HepG2 (cell line): ENCODE results near the gene AHCTF1. TPM values are rescaled to one million over a fixed set of nuclear protein-coding genes. Genes with fewer than 3 reads are reported as not detected.

Experiments
- GPN1 ChIP-seq: sonication (generic); formaldehyde crosslinking; IDR thresholded peaks from 2 replicates; pipeline ENCODE4 v1.5.1; 2020; ENCODE audit warnings: missing genetic modification reagents, borderline replicate concordance
- HDAC1 ChIP-seq: sonication (generic); formaldehyde crosslinking; IDR thresholded peaks from 2 replicates; pipeline ENCODE4 v1.5.1; 2020; ENCODE audit warnings: mild to moderate bottlenecking, missing genetic modification reagents
- HMG20A ChIP-seq: IDR thresholded peaks from 2 replicates; pipeline ENCODE4 v1.6.1; 2016; ENCODE audit warnings: borderline replicate concordance
- JARID2 ChIP-seq: sonication (generic); formaldehyde crosslinking; IDR thresholded peaks from 2 replicates; pipeline ENCODE4 v1.8.1; 2023; ENCODE audit warnings: missing genetic modification reagents, inconsistent platforms; ENCODE audit not compliant: insufficient replicate concordance
- NCOR1 ChIP-seq: fragments of 200-600 bp; sonication (generic); IDR thresholded peaks from 2 replicates; pipeline ENCODE4 v1.7.0; 2017; ENCODE audit warnings: antibody characterized with exemption, low read length, borderline replicate concordance
- PAF1 ChIP-seq: IDR thresholded peaks from 2 replicates; pipeline ENCODE4 v1.6.1; 2016; ENCODE audit warnings: missing genetic modification reagents, missing compliant biosample characterization
- ZNF138 ChIP-seq: sonication (generic); formaldehyde crosslinking; IDR thresholded peaks from 2 replicates; pipeline ENCODE4 v1.5.0; 2020; ENCODE audit warnings: mild to moderate bottlenecking, low read depth, missing genetic modification reagents
- ZNF24 ChIP-seq: fragments of 450-650 bp; IDR thresholded peaks from 2 replicates; pipeline ENCODE4 v1.6.1; 2017; ENCODE audit warnings: antibody characterized with exemption, mild to moderate bottlenecking
- ZNF331 ChIP-seq: sonication (generic); formaldehyde crosslinking; IDR thresholded peaks from 2 replicates; pipeline ENCODE4 v1.4.0; 2020; ENCODE audit warnings: missing genetic modification reagents
- ZNF878 ChIP-seq: sonication (generic); formaldehyde crosslinking; IDR thresholded peaks from 2 replicates; pipeline ENCODE4 v1.8.1; 2023; ENCODE audit warnings: mild to moderate bottlenecking, missing genetic modification reagents, moderate library complexity
- polyA plus RNA-seq, 8 experiments: library from polyadenylated mRNA; depleted of rRNA in 3 of 8; stranded (reverse) in 7 of 8; unstranded in 1 of 8; fragments of >200 nt; fragmentation: Illumina TruSeq in 4 of 8; extraction: Trizol in 4 of 8; gene quantifications; 2 replicates each; pipeline versions ENCODE4 v1.2.1 to v1.2.3, GENCODE V29; 2011 to 2016; ENCODE audit warnings: low read depth in 4 of 8, missing spikeins in 1 of 8, mixed read lengths in 1 of 8; ENCODE audit not compliant: insufficient read depth in 1 of 8
- total RNA-seq, 5 experiments: library from RNA; depleted of rRNA; stranded (reverse); fragments of >200 nt; fragmentation: Illumina TruSeq; extraction: Trizol; gene quantifications; 2 replicates each; pipeline ENCODE4 v1.2.3, GENCODE V29; 2016; ENCODE audit warnings: low read depth in 1 of 5
- TF ChIP-seq, protein P1 (sequence below): sonication (generic); formaldehyde crosslinking; IDR thresholded peaks from 2 replicates; pipeline ENCODE4 v1.5.0; 2020; ENCODE audit warnings: mild to moderate bottlenecking, missing genetic modification reagents
- TF ChIP-seq, protein P2 (sequence below): sonication (generic); formaldehyde crosslinking; conservative IDR thresholded peaks from 2 replicates; pipeline ENCODE4 v1.8.0; 2022; ENCODE audit warnings: mild to moderate bottlenecking, moderate library complexity, missing genetic modification reagents
- TF ChIP-seq, protein P3 (sequence below): sonication (generic); formaldehyde crosslinking; IDR thresholded peaks from 2 replicates; pipeline ENCODE4 v1.4.0; 2020; ENCODE audit warnings: missing genetic modification reagents
- TF ChIP-seq, protein P4 (sequence below): sonication (generic); formaldehyde crosslinking; IDR thresholded peaks from 2 replicates; pipeline ENCODE4 v1.5.0; 2020; ENCODE audit warnings: missing genetic modification reagents
- TF ChIP-seq, protein P5 (sequence below): sonication (generic); formaldehyde crosslinking; conservative IDR thresholded peaks from 2 replicates; pipeline ENCODE4 v1.4.0; 2020; ENCODE audit warnings: mild to moderate bottlenecking, missing genetic modification reagents, moderate library complexity

Gene AHCTF1
- total and polyA plus RNA-seq, 2 of the 13 experiments (the other 11 are each of a cell fraction or from before 2014, with no cell fraction given) = 16.6 to 45.9 TPM

DNA sequence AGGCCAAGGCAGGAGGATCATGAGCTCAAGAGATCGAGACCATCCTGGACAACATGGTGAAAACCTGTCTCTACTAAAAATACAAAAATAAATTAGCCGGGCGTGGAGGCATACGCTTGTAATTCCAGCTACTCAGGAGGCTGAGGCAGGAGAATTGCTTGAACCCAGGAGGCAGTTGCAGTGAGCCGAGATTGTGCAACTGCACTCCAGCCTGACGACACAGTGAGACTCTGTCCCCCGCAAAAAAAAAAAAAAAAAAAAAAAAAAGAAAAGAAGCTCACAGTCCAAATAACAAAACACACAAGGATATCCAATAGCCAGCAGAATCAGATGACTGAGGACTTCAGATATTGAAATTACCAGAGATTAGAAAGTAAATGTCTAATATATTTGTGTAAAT, 11.8 kb downstream of the AHCTF1 start (continued):
- no peak for TF ChIP-seq ZNF138
- TF ChIP-seq, protein P1, sequence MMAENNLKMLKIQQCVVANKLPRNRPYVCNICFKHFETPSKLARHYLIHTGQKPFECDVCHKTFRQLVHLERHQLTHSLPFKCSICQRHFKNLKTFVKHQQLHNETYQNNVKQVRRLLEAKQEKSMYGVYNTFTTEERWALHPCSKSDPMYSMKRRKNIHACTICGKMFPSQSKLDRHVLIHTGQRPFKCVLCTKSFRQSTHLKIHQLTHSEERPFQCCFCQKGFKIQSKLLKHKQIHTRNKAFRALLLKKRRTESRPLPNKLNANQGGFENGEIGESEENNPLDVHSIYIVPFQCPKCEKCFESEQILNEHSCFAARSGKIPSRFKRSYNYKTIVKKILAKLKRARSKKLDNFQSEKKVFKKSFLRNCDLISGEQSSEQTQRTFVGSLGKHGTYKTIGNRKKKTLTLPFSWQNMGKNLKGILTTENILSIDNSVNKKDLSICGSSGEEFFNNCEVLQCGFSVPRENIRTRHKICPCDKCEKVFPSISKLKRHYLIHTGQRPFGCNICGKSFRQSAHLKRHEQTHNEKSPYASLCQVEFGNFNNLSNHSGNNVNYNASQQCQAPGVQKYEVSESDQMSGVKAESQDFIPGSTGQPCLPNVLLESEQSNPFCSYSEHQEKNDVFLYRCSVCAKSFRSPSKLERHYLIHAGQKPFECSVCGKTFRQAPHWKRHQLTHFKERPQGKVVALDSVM (CRISPR knock-in tag) = peak; percentile 98
- TF ChIP-seq NCOR1 = peak; percentile 66
- TF ChIP-seq HDAC1 (CRISPR knock-in tag) = no peak
- TF ChIP-seq JARID2 (CRISPR knock-in tag) = no peak
- no peak for TF ChIP-seq PAF1 (CRISPR knock-in tag)
- TF ChIP-seq ZNF24 = no peak
- no peak for TF ChIP-seq GPN1 (CRISPR knock-in tag)
- TF ChIP-seq ZNF331 (CRISPR knock-in tag) = 0 out of 2 replicates have a peak, but pooled peaks have one; percentile 58
- TF ChIP-seq, protein P2, sequence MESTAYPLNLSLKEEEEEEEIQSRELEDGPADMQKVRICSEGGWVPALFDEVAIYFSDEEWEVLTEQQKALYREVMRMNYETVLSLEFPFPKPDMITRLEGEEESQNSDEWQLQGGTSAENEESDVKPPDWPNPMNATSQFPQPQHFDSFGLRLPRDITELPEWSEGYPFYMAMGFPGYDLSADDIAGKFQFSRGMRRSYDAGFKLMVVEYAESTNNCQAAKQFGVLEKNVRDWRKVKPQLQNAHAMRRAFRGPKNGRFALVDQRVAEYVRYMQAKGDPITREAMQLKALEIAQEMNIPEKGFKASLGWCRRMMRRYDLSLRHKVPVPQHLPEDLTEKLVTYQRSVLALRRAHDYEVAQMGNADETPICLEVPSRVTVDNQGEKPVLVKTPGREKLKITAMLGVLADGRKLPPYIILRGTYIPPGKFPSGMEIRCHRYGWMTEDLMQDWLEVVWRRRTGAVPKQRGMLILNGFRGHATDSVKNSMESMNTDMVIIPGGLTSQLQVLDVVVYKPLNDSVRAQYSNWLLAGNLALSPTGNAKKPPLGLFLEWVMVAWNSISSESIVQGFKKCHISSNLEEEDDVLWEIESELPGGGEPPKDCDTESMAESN (CRISPR knock-in tag) = 0 out of 2 replicates have a peak, but pooled peaks have one; percentile 29
- TF ChIP-seq, protein P3, sequence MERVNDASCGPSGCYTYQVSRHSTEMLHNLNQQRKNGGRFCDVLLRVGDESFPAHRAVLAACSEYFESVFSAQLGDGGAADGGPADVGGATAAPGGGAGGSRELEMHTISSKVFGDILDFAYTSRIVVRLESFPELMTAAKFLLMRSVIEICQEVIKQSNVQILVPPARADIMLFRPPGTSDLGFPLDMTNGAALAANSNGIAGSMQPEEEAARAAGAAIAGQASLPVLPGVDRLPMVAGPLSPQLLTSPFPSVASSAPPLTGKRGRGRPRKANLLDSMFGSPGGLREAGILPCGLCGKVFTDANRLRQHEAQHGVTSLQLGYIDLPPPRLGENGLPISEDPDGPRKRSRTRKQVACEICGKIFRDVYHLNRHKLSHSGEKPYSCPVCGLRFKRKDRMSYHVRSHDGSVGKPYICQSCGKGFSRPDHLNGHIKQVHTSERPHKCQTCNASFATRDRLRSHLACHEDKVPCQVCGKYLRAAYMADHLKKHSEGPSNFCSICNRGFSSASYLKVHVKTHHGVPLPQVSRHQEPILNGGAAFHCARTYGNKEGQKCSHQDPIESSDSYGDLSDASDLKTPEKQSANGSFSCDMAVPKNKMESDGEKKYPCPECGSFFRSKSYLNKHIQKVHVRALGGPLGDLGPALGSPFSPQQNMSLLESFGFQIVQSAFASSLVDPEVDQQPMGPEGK (CRISPR knock-in tag) = 0 out of 2 replicates have a peak, but pooled peaks have one; percentile 16
- TF ChIP-seq, protein P4, sequence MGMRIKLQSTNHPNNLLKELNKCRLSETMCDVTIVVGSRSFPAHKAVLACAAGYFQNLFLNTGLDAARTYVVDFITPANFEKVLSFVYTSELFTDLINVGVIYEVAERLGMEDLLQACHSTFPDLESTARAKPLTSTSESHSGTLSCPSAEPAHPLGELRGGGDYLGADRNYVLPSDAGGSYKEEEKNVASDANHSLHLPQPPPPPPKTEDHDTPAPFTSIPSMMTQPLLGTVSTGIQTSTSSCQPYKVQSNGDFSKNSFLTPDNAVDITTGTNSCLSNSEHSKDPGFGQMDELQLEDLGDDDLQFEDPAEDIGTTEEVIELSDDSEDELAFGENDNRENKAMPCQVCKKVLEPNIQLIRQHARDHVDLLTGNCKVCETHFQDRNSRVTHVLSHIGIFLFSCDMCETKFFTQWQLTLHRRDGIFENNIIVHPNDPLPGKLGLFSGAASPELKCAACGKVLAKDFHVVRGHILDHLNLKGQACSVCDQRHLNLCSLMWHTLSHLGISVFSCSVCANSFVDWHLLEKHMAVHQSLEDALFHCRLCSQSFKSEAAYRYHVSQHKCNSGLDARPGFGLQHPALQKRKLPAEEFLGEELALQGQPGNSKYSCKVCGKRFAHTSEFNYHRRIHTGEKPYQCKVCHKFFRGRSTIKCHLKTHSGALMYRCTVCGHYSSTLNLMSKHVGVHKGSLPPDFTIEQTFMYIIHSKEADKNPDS = no peak
- TF ChIP-seq ZNF878 (CRISPR knock-in tag) = no peak
- TF ChIP-seq, protein P5, sequence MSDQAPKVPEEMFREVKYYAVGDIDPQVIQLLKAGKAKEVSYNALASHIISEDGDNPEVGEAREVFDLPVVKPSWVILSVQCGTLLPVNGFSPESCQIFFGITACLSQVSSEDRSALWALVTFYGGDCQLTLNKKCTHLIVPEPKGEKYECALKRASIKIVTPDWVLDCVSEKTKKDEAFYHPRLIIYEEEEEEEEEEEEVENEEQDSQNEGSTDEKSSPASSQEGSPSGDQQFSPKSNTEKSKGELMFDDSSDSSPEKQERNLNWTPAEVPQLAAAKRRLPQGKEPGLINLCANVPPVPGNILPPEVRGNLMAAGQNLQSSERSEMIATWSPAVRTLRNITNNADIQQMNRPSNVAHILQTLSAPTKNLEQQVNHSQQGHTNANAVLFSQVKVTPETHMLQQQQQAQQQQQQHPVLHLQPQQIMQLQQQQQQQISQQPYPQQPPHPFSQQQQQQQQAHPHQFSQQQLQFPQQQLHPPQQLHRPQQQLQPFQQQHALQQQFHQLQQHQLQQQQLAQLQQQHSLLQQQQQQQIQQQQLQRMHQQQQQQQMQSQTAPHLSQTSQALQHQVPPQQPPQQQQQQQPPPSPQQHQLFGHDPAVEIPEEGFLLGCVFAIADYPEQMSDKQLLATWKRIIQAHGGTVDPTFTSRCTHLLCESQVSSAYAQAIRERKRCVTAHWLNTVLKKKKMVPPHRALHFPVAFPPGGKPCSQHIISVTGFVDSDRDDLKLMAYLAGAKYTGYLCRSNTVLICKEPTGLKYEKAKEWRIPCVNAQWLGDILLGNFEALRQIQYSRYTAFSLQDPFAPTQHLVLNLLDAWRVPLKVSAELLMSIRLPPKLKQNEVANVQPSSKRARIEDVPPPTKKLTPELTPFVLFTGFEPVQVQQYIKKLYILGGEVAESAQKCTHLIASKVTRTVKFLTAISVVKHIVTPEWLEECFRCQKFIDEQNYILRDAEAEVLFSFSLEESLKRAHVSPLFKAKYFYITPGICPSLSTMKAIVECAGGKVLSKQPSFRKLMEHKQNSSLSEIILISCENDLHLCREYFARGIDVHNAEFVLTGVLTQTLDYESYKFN (CRISPR knock-in tag) = peak; percentile 42; the same call in 1 of the 2 replicates
- TF ChIP-seq HMG20A (CRISPR knock-in tag) = no peak
